ENCODE measurements around the gene MRPS33.

The MRPS33 gene

DNA sequence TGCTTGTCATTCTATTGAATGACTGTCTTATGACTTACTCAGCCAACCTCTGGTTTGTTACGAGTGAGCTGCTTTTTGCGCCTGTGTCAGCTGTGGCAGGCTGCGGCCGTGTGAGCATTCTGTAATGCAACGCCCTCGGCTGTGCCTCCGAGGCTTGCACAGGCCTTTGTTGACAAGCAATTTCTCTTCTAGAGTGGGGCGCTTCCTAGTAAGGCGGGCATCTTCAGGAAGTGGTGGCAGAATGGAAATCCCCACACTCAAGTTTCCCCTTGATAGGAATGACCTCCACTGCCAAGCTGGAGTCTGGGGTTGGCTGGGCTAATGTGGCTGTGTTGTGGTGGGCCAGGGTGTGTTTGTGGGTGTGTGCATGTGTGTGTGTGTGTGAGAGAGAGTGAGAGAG, 38.9 kb upstream of the MRPS33 start:
- TF ChIP-seq, protein P1, sequence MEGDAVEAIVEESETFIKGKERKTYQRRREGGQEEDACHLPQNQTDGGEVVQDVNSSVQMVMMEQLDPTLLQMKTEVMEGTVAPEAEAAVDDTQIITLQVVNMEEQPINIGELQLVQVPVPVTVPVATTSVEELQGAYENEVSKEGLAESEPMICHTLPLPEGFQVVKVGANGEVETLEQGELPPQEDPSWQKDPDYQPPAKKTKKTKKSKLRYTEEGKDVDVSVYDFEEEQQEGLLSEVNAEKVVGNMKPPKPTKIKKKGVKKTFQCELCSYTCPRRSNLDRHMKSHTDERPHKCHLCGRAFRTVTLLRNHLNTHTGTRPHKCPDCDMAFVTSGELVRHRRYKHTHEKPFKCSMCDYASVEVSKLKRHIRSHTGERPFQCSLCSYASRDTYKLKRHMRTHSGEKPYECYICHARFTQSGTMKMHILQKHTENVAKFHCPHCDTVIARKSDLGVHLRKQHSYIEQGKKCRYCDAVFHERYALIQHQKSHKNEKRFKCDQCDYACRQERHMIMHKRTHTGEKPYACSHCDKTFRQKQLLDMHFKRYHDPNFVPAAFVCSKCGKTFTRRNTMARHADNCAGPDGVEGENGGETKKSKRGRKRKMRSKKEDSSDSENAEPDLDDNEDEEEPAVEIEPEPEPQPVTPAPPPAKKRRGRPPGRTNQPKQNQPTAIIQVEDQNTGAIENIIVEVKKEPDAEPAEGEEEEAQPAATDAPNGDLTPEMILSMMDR (IDR thresholded peaks at IDR 0.05; ENCODE audit: low read depth, low read length, poor library complexity, severe bottlenecking) = no peak
- no peak for TF ChIP-seq EZH2phosphoT487 (IDR thresholded peaks at IDR 0.05; ENCODE audit: borderline replicate concordance, low read length)
- H3K9me2 ChIP-seq (replicated peaks; ENCODE audit: control insufficient read depth, low read length) = no peaks in the 10 kb centered on the region
- no peaks in the 10 kb centered on the region for H3F3A ChIP-seq (ENCODE audit: control insufficient read depth, insufficient read depth)
- no peaks in the 10 kb centered on the region for H4K20me1 ChIP-seq (ENCODE audit: control insufficient read depth, insufficient read depth, low read depth, low read length)
- H3K27ac ChIP-seq (ENCODE audit: low read depth, low read length) = no peak overlapping the region
- H3K4me3 ChIP-seq (ENCODE audit: low read length) = no peak overlapping the region
- H3K27me3 ChIP-seq (ENCODE audit: control insufficient read depth, low read length) = peaks cover 7% of the 10 kb centered on the region
- no peaks in the 10 kb centered on the region for H3K36me3 ChIP-seq (ENCODE audit: control insufficient read depth, low read length)
- no peaks in the 10 kb centered on the region for H3K4me1 ChIP-seq (ENCODE audit: control insufficient read depth, low read length)
- H3K4me2 ChIP-seq (ENCODE audit: low read length) = no peak overlapping the region
- no peaks in the 10 kb centered on the region for H3K79me2 ChIP-seq (ENCODE audit: control insufficient read depth, low read length)
- no peaks in the 10 kb centered on the region for H3K9me3 ChIP-seq (ENCODE audit: control insufficient read depth, insufficient read depth, low read length)

DNA sequence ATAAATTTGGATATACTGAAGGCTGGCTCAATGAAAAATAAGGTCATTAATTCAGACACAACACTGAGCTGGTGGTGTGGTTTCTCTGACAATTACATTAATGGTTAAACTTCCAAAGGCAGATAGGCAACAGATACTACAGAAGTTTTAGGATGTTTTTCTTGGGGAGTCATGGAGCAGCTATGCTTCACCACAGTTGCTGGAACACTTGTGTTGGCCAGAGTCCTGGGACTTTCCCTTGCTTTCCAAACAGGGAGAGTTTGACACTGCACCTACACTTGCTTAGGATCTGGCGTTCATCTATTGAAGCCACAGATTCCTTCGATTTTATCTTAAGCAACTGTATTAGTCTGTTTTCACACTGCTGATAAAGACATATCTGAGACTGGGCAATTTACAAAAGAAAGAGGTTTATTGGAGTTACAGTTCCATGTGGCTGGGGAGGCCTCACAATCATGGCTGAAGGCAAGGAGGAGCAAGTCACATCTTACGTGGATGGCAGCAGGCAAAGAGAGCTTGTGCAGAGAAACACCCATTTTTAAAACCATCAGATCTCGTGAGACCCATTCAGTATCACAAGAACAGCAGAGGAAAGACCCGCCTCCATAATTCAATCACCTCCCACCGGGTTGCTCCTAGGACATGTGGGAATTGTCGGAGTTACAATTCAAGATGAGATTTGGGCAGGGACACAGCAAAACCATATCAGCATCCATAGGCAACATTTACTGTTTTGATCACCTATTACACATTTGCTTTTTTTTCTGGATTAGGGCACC, 31.3 kb upstream of the MRPS33 start:
- TF ChIP-seq, protein P1 (IDR thresholded peaks at IDR 0.05; ENCODE audit: low read depth, low read length, poor library complexity, severe bottlenecking) = no peak
- TF ChIP-seq EZH2phosphoT487 (IDR thresholded peaks at IDR 0.05; ENCODE audit: borderline replicate concordance, low read length) = no peak
- Histone ChIP-seq H3K4me3 (ENCODE audit: low read length) (no peak overlapping the region), H3K36me3 (ENCODE audit: control insufficient read depth, low read length) (no peaks in the 10 kb centered on the region), H3K9me2 (replicated peaks; ENCODE audit: control insufficient read depth, low read length) (no peaks in the 10 kb centered on the region), H3K9me3 (ENCODE audit: control insufficient read depth, insufficient read depth, low read length) (no peaks in the 10 kb centered on the region), H4K20me1 (ENCODE audit: control insufficient read depth, insufficient read depth, low read depth, low read length) (no peaks in the 10 kb centered on the region), H3K27ac (ENCODE audit: low read depth, low read length) (no peak overlapping the region), H3K4me1 (ENCODE audit: control insufficient read depth, low read length) (no peaks in the 10 kb centered on the region), H3K27me3 (ENCODE audit: control insufficient read depth, low read length) (no peaks in the 10 kb centered on the region), H3K79me2 (ENCODE audit: control insufficient read depth, low read length) (no peaks in the 10 kb centered on the region), H3F3A (ENCODE audit: control insufficient read depth, insufficient read depth) (no peaks in the 10 kb centered on the region), H3K4me2 (ENCODE audit: low read length) (no peak overlapping the region)

DNA sequence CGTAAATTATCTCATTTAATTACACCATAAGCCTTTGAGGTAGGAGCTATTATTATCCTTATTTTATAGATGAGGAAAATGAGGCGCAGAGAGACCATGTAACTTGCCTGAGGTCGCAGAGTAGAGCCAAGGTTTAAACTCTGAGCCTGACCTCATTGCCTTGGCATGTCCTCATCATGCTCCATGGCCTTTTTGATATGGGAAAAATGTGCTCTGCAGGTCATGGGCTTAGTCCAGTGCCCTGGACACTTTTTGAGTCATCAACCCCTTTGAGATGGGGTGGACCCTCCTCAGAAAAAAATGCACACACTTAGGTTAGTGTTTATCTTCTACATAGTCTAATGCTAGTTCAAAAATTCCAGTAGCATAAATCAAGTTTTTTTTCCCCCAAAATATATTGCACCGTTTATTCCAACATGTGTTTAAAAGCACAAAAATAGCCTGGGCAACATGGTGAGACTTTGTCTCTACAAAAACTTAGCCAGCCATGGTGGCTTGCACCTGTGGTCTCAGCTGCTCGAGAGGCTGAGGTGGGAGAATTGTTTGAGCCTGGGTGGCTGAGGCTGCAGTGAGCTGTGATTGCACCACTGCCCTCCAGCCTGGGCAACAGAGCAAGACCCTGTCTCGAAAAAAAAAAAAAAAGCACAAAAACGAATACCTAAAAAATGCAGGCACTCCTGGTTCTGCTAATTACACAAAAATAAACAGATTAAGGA, 30.5 kb upstream of the MRPS33 start:
- Histone ChIP-seq H3K4me1 (ENCODE audit: control insufficient read depth, low read length) (no peaks in the 10 kb centered on the region), H3K27me3 (ENCODE audit: control insufficient read depth, low read length) (no peaks in the 10 kb centered on the region), H3K4me3 (ENCODE audit: low read length) (no peak overlapping the region), H3K79me2 (ENCODE audit: control insufficient read depth, low read length) (no peaks in the 10 kb centered on the region), H3K27ac (ENCODE audit: low read depth, low read length) (no peak overlapping the region), H3K9me2 (replicated peaks; ENCODE audit: control insufficient read depth, low read length) (no peaks in the 10 kb centered on the region), H3K36me3 (ENCODE audit: control insufficient read depth, low read length) (no peaks in the 10 kb centered on the region), H3K9me3 (ENCODE audit: control insufficient read depth, insufficient read depth, low read length) (no peaks in the 10 kb centered on the region), H3F3A (ENCODE audit: control insufficient read depth, insufficient read depth) (no peaks in the 10 kb centered on the region), H3K4me2 (ENCODE audit: low read length) (no peak overlapping the region), H4K20me1 (ENCODE audit: control insufficient read depth, insufficient read depth, low read depth, low read length) (no peaks in the 10 kb centered on the region)
- TF ChIP-seq, protein P1 (IDR thresholded peaks at IDR 0.05; ENCODE audit: low read depth, low read length, poor library complexity, severe bottlenecking) = no peak
- no peak for TF ChIP-seq EZH2phosphoT487 (IDR thresholded peaks at IDR 0.05; ENCODE audit: borderline replicate concordance, low read length)
